Left lung (tissue), 10 donors: Measurements from ENCODE around the gene TAOK3. TPM values are rescaled to one million over a fixed set of nuclear protein-coding genes. Genes with fewer than 3 reads are reported as not detected.

Experiments used
- ATAC-seq: fragments of 200-7000 bp; cut with Tn5 transposase; one replicate; pipeline ENCODE4 v1.9.1; 2020; ENCODE audit warnings: moderate library complexity
- DNase-seq, 4 donors: peaks; one replicate each; pipeline ENCODE4 v3.0.0-alpha.2; 2013 to 2020
- H3K27ac ChIP-seq, 2 donors: fragments of 200-600 bp; sonication (generic) in 1 of 2; one replicate each; pipeline versions ENCODE4 v1.5.0 to v1.8.0; 2020 to 2021
- H3K27me3 ChIP-seq, 2 donors: fragments of 200-600 bp; sonication (generic) in 1 of 2; one replicate each; pipeline versions ENCODE4 v1.5.0 to v1.8.0; 2020 to 2021
- H3K36me3 ChIP-seq, 2 donors: fragments of 200-600 bp; sonication (generic) in 1 of 2; one replicate each; pipeline versions ENCODE4 v1.5.0 to v1.8.0; 2020 to 2021
- H3K4me1 ChIP-seq, 2 donors: fragments of 200-600 bp; one replicate each; pipeline ENCODE4 v1.8.0; 2021
- H3K4me3 ChIP-seq, 2 donors: fragments of 200-600 bp; sonication (generic) in 1 of 2; one replicate each; pipeline versions ENCODE4 v1.5.0 to v1.8.0; 2020 to 2021; ENCODE audit warnings: mild to moderate bottlenecking in 1 of 2
- H3K9me3 ChIP-seq, 2 donors: fragments of 200-600 bp; sonication (generic) in 1 of 2; one replicate each; pipeline versions ENCODE4 v1.5.0 to v1.8.0; 2020 to 2021
- intact Hi-C, 2 donors: fragments of 100-400 bp; cut with DNase I; formaldehyde crosslinking; loops; one replicate each; pipeline versions ENCODE4 v1.11.2 to v1.14.2; 2022
- polyA plus RNA-seq, 6 donors: library from polyadenylated mRNA; unstranded; fragments of 120-200 nt; gene quantifications; one replicate each; pipeline ENCODE4 v1.2.1, GENCODE V29; 2013; ENCODE audit not compliant: insufficient read length in 6 of 6
- total RNA-seq, 2 donors: library from RNA; stranded (reverse); fragmentation: NEBNext Ultra II Directional; extraction: Animal tissue kit (Norgen Biotek cat#: 25700); gene quantifications; one replicate each; pipeline ENCODE4 v1.2.1, GENCODE V29; 2021
- TF ChIP-seq, protein P1 (sequence below), 2 donors: fragments of 200-600 bp; sonication (generic) in 1 of 2; IDR thresholded peaks; one replicate each; pipeline versions ENCODE4 v1.5.0 to v1.8.0; 2021; ENCODE audit warnings: antibody characterized with exemption in 2 of 2
- donor health status: DM: no; HTN: yes; CAD: no.
- donor health status: DM: no; HTN: no; CAD: no.

TAOK3 gene
- total and polyA plus RNA-seq, 8 donors: 39.5 to 61.8 (median 52.1) TPM

GRCh38 chr12:118344829-118345228 is 27.9 kb downstream of the TAOK3 start:
- intact Hi-C loops: no loop called here
- H3K4me1 ChIP-seq: peaks cover 0 to 30% of the 10 kb centered on the region in 2 donors
- H3K4me3 ChIP-seq: no peak overlapping the region
- DNase-seq (no peak), ATAC-seq (no peak)
- H3K27me3 ChIP-seq: no peaks in the 10 kb centered on the region
- H3K27ac ChIP-seq: no peak overlapping the region
- TF ChIP-seq, protein P1, sequence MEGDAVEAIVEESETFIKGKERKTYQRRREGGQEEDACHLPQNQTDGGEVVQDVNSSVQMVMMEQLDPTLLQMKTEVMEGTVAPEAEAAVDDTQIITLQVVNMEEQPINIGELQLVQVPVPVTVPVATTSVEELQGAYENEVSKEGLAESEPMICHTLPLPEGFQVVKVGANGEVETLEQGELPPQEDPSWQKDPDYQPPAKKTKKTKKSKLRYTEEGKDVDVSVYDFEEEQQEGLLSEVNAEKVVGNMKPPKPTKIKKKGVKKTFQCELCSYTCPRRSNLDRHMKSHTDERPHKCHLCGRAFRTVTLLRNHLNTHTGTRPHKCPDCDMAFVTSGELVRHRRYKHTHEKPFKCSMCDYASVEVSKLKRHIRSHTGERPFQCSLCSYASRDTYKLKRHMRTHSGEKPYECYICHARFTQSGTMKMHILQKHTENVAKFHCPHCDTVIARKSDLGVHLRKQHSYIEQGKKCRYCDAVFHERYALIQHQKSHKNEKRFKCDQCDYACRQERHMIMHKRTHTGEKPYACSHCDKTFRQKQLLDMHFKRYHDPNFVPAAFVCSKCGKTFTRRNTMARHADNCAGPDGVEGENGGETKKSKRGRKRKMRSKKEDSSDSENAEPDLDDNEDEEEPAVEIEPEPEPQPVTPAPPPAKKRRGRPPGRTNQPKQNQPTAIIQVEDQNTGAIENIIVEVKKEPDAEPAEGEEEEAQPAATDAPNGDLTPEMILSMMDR (IDR thresholded peaks at IDR 0.05): no peak
- no peaks in the 10 kb centered on the region for H3K36me3 ChIP-seq
- H3K9me3 ChIP-seq: no peaks in the 10 kb centered on the region

DNA sequence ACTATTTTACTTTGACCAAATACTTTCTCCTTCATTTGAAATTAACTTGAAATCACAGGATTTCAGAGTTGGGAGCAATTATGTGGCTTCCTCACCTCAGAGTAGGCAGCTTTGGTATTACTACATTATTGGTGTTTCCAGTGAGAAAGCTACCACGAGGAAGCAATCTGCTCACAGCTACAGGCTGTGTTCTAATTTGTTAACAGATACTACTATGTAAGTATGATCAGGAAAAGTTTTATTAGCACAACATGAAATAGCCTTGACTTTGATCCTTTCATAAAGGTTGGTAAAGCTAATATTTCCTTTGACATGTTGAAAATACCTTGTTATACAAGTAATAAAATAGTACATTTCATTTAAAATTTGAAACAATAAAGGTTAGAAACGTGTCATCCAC is 30.6 kb downstream of the TAOK3 start:
- intact Hi-C loops: no loop called here
- no peak overlapping the region for H3K4me3 ChIP-seq
- DNase-seq (no peak), ATAC-seq (no peak)
- TF ChIP-seq, protein P1 (IDR thresholded peaks at IDR 0.05): no peak
- H3K36me3 ChIP-seq: no peaks in the 10 kb centered on the region
- no peaks in the 10 kb centered on the region for H3K27me3 ChIP-seq
- peaks cover 0 to 33% of the 10 kb centered on the region in 2 donors for H3K4me1 ChIP-seq
- H3K27ac ChIP-seq: no peak overlapping the region
- no peaks in the 10 kb centered on the region for H3K9me3 ChIP-seq

GRCh38 chr12:118337194-118337838 is 35.4 kb downstream of the TAOK3 start:
- ATAC-seq: peak; percentile 50
- no peaks in the 10 kb centered on the region for H3K27me3 ChIP-seq
- TF ChIP-seq, protein P1 (IDR thresholded peaks at IDR 0.05): no peak
- no peaks in the 10 kb centered on the region for H3K36me3 ChIP-seq
- peaks cover 3 to 53% of the 10 kb centered on the region in 2 donors for H3K4me1 ChIP-seq
- intact Hi-C loops: no loop called here
- no peak overlapping the region for H3K4me3 ChIP-seq
- no peaks in the 10 kb centered on the region for H3K9me3 ChIP-seq
- no peak overlapping the region for H3K27ac ChIP-seq
- DNase-seq: peak in 2 of 4 donors; percentile 86

DNA sequence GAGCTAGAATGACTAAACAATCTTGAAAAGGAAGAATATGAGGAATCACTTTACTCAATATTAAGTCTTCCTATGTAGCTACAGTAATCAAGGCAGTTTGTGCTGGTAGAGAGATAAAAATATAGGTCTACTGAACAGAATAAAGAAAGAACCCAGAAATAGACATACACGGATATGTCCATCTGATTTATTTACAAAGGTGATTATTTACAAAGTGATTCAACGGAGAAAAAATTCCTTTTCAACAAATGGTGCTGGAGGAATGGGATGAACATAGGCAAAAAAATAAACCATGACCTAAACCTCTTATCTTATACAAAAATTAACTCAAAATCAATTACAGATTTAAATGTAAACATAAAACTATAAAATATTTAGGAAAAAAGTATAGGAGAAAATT is 36.6 kb downstream of the TAOK3 start:
- no peaks in the 10 kb centered on the region for H3K27me3 ChIP-seq
- H3K4me3 ChIP-seq: no peak overlapping the region
- TF ChIP-seq, protein P1 (IDR thresholded peaks at IDR 0.05): no peak
- H3K27ac ChIP-seq: peak overlapping the region in 1 of 2 donors; percentile 42
- ATAC-seq: no peak
- no peaks in the 10 kb centered on the region for H3K9me3 ChIP-seq
- no peak for DNase-seq
- H3K36me3 ChIP-seq: no peaks in the 10 kb centered on the region
- peaks cover 3 to 64% of the 10 kb centered on the region in 2 donors for H3K4me1 ChIP-seq
- intact Hi-C loops: no loop called here

DNA sequence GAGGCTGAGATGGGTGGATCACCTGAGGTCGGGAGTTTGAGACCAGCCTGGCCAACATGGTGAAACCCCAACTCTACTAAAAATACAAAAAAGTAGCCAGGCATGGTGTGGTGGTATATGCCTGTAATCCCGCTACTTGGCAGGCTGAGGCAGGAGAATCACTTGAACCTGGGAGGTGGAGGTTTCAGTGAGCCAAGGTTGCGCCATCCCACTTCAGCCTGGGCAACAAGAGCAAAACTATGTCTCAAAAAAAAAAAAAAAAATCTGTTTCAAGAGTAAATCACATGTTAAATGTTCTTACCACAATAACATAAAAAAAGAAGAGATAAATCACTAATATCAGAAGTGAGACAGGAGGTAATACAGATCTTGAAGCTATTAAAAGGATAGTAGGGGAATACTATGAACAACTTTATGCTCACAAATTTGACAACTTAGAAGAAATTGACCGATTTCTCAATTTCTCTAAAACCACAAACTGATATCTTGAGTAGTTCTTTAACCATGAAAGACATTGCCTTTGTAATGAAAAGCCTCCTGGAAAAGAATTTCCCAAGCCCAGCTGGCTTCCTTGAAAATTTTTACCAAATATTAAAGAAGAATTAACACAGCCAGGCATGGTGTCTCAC is 37.7 kb downstream of the TAOK3 start:
- Histone ChIP-seq H3K27me3 (no peaks in the 10 kb centered on the region), H3K36me3 (no peaks in the 10 kb centered on the region), H3K4me3 (no peak overlapping the region), H3K27ac (peak overlapping the region; percentile 42 to 58), H3K9me3 (no peaks in the 10 kb centered on the region), H3K4me1 (peaks cover 3 to 75% of the 10 kb centered on the region in 2 donors)
- TF ChIP-seq, protein P1 (IDR thresholded peaks at IDR 0.05): no peak
- peak; percentile 69 for ATAC-seq
- intact Hi-C loops: no loop called here
- peak in 1 of 4 donors; percentile 74 for DNase-seq
